H1 (cell line): ENCODE measurements around the gene DNTT. TPM values are rescaled to one million over a fixed set of nuclear protein-coding genes. Genes with fewer than 3 reads are reported as not detected.

Source experiments
- BCL11A ChIP-seq, 2 experiments: IDR thresholded peaks; one replicate each; pipeline ENCODE4 v1.6.1; 2011; ENCODE audit warnings: low read depth in 2 of 2, low read length in 2 of 2, mild to moderate bottlenecking in 2 of 2
- CEBPB ChIP-seq: IDR thresholded peaks from 2 replicates; pipeline ENCODE4 v1.6.1; 2012; ENCODE audit warnings: low read depth, low read length
- CHD1 ChIP-seq: IDR thresholded peaks from 2 replicates; pipeline ENCODE4 v1.6.1; 2012; ENCODE audit warnings: low read depth, low read length, improper control_type of control experiment
- FOSL1 ChIP-seq: IDR thresholded peaks from 2 replicates; pipeline ENCODE4 v1.6.1; 2011; ENCODE audit warnings: mild to moderate bottlenecking, low read depth, low read length, moderate library complexity; ENCODE audit not compliant: insufficient read depth
- PHF8 ChIP-seq: fragments of 200-600 bp; sonication (generic); conservative IDR thresholded peaks from 2 replicates; pipeline ENCODE4 v1.7.1; 2012; ENCODE audit warnings: low read depth, mild to moderate bottlenecking, inconsistent platforms, low read length, moderate library complexity
- POLR2AphosphoS5 ChIP-seq: IDR thresholded peaks from 2 replicates; pipeline ENCODE4 v1.6.1; 2011; ENCODE audit warnings: low read depth, low read length
- POU5F1 ChIP-seq: IDR thresholded peaks from 2 replicates; pipeline ENCODE4 v1.6.1; 2011; ENCODE audit warnings: low read depth, mild to moderate bottlenecking, low read length, moderate library complexity
- RAD21 ChIP-seq, 2 experiments: IDR thresholded peaks in 1 of 2; conservative IDR thresholded peaks in 1 of 2; 2 replicates each; pipeline ENCODE4 v1.6.1; 2011; ENCODE audit warnings: low read depth in 2 of 2, low read length in 2 of 2, improper control_type of control experiment in 1 of 2, inconsistent platforms in 1 of 2, mild to moderate bottlenecking in 1 of 2, moderate library complexity in 1 of 2
- RFX5 ChIP-seq: IDR thresholded peaks from 2 replicates; pipeline ENCODE4 v1.6.1; 2011; ENCODE audit warnings: low read depth, low read length, improper control_type of control experiment, borderline replicate concordance
- TEAD4 ChIP-seq: IDR thresholded peaks from 2 replicates; pipeline ENCODE4 v1.6.1; 2012; ENCODE audit warnings: low read depth, low read length, inconsistent platforms, mixed read lengths
- polyA plus RNA-seq, 7 experiments: library from polyadenylated mRNA; depleted of rRNA in 3 of 7; stranded (reverse) in 5 of 7; unstranded in 2 of 7; fragments of >200 nt in 5 of 7; fragments of 200-250 nt in 2 of 7; gene quantifications; 1 replicate in 5 of 7; 2 replicates in 1 of 7; 4 replicates in 1 of 7; pipeline versions ENCODE4 v1.2.1 to v1.2.3, GENCODE V29; 2011 to 2013; ENCODE audit warnings: missing spikeins in 2 of 7, mixed read lengths in 2 of 7
- total RNA-seq: library from RNA; stranded (reverse); fragmentation: NEBNext Ultra II Directional; extraction: Animal tissue kit (Norgen Biotek cat#: 25700); gene quantifications from 2 replicates; pipeline ENCODE4 v1.2.1, GENCODE V29; 2021
- TF ChIP-seq, protein P1 (sequence below), 3 experiments: IDR thresholded peaks; 1 replicate in 2 of 3; 2 replicates in 1 of 3; pipeline versions ENCODE4 v1.5.1 to v1.6.1; 2011; ENCODE audit warnings: low read length in 3 of 3, mild to moderate bottlenecking in 3 of 3, inconsistent platforms in 2 of 3, low read depth in 1 of 3, moderate library complexity in 1 of 3; ENCODE audit not compliant: insufficient read depth in 1 of 3; ENCODE audit errors: control extremely low read depth in 1 of 3

Gene DNTT
- total and polyA plus RNA-seq, 2 of the 8 experiments (the other 6 are each of a cell fraction or from before 2014, with no cell fraction given): not detected

DNA sequence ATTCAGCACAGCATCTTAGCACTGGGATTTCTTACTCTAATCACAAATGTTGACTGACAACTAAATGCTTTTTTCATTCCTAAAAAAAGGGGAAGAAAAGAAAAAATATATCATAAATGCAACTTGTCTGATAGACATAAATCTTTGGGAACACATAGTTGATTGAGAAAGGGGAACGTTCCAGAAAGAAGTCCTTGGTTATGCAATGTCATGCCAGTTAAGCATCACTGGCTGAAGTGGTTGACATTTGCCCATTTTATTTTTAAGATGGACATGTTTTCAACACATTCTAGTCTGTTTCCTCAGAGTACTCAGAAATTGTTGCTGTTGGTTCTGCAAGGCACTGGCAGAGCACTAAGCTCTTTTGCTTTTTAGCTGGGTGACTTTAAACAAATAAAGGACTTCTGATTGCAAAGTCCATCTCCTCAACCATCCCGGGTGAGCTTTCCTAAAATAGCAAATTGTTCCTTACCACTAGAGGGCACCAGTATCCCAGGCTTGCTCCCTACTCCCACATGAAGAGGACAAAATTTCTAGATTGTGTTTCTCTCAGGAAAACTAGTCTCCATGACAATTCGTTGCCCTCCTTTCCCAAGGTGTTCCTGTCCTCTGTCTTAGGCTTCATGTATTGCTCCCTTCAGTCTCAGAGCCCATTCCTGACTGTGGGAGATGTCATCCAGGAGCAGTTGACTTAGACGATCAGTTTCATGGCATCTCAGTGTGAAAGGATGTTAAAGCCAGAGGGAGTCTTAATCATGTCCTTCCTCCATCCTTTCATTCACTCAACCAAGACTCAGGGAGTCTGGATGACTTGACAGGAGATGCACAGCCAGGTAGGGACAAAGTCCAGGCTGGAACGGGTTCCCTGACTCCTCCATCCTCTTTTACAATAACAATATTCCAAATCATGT lies 30.6 kb downstream of the DNTT start (continued):
- TF ChIP-seq RFX5: no peak
- no peak for TF ChIP-seq POLR2AphosphoS5
- TF ChIP-seq PHF8: no peak
- no peak for TF ChIP-seq TEAD4
- 0 out of 2 replicates have a peak, but pooled peaks have one; percentile 37 for TF ChIP-seq CEBPB
- TF ChIP-seq, protein P1, sequence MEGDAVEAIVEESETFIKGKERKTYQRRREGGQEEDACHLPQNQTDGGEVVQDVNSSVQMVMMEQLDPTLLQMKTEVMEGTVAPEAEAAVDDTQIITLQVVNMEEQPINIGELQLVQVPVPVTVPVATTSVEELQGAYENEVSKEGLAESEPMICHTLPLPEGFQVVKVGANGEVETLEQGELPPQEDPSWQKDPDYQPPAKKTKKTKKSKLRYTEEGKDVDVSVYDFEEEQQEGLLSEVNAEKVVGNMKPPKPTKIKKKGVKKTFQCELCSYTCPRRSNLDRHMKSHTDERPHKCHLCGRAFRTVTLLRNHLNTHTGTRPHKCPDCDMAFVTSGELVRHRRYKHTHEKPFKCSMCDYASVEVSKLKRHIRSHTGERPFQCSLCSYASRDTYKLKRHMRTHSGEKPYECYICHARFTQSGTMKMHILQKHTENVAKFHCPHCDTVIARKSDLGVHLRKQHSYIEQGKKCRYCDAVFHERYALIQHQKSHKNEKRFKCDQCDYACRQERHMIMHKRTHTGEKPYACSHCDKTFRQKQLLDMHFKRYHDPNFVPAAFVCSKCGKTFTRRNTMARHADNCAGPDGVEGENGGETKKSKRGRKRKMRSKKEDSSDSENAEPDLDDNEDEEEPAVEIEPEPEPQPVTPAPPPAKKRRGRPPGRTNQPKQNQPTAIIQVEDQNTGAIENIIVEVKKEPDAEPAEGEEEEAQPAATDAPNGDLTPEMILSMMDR (IDR thresholded peaks at IDR 0.05; ENCODE audit: control extremely low read depth in 1 of 3, insufficient read depth in 1 of 3, low read depth in 1 of 3, low read length in 3 of 3): peak in 2 of 3 experiments; percentile 80 to 85; a peak in 3 of 4 replicates
- TF ChIP-seq CHD1: no peak
- TF ChIP-seq RAD21 (IDR thresholded peaks at IDR 0.05 in 1 of 2, conservative IDR thresholded peaks at IDR 0.05 in 1 of 2; ENCODE audit: low read depth in 2 of 2, low read length in 2 of 2): peak; percentile 79 to 85
- TF ChIP-seq POU5F1: no peak
- TF ChIP-seq BCL11A (IDR thresholded peaks at IDR 0.05; ENCODE audit: low read depth in 2 of 2, low read length in 2 of 2): no peak
- TF ChIP-seq FOSL1: no peak
